ENCODE measurements around the gene PLN.

PLN gene

DNA sequence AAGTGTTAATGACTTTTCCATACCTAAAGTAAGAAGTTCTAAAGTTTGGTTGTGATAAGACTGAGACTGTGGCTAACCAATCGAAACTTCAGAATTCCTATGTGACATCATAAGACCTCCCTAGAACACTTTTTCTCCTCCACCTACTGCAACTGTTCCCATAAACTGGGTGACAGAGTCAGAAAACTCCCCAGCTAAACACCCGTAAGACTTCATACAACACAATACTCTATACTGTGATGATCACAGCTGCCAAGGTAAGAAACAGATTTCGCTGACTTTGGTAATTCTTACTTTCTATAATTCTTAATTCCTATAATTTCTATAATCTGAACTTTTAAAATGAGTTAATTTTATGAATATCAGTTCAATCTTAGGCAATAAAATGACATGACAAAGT is at the start of gene PLN:
Gene PLN (plus strand): TSS at position 161 of the 400 bp plus-strand sequence. CDS start 10,626 bp downstream, outside the sequence.
- no peak within 1 kb of the TSS for H3K4me3 ChIP-seq (ENCODE audit: control insufficient read depth, low read depth, low read length)
- DNase-seq (ENCODE audit: low read depth) = no peak
- TF ChIP-seq, protein P1, sequence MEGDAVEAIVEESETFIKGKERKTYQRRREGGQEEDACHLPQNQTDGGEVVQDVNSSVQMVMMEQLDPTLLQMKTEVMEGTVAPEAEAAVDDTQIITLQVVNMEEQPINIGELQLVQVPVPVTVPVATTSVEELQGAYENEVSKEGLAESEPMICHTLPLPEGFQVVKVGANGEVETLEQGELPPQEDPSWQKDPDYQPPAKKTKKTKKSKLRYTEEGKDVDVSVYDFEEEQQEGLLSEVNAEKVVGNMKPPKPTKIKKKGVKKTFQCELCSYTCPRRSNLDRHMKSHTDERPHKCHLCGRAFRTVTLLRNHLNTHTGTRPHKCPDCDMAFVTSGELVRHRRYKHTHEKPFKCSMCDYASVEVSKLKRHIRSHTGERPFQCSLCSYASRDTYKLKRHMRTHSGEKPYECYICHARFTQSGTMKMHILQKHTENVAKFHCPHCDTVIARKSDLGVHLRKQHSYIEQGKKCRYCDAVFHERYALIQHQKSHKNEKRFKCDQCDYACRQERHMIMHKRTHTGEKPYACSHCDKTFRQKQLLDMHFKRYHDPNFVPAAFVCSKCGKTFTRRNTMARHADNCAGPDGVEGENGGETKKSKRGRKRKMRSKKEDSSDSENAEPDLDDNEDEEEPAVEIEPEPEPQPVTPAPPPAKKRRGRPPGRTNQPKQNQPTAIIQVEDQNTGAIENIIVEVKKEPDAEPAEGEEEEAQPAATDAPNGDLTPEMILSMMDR (IDR thresholded peaks at IDR 0.05; ENCODE audit: control insufficient read depth, insufficient read depth, low read depth, low read length, missing control alignments) = no peak

DNA sequence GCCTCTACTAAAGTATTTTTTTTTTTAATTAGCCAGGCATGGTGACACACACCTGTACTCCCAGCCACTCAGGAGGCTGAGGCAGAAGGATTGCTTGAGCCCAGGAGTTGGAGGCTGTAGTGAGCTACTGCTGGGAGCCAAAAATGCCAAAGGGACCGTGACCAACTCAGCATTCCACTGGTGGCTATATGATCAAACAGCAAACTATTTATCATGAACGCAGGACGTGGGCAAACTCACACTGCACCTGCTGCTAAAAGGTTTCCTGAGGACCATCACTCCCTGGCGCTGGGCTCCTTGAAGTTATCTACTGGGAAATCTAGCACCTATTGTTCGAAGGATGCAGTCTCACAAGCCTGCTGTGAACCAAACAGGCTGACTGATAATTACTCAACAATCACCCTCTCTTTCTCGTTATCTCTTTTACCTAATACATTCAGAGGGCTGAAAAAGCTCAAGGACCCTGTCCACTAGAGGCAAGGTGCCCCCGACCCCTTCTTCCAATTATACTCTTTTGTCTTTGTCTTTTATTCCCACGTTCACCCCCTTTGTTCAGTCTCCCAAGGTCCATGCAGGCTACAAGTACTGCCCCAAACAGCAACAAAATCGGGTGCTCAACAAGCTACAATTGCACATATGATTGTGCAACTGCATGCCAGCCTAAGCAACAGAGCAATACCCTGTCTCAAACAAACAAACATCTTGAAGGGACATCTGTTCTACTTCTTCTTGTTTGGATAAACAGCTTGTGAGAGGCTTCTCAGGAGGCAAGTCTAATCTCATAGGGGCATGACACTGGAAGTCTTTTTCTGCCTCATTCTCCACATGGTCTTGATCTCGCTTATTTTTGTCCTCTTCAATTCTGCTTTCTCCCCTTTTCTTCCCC is 47.7 kb upstream of the PLN start:
- TF ChIP-seq, protein P1 (IDR thresholded peaks at IDR 0.05; ENCODE audit: control insufficient read depth, insufficient read depth, low read depth, low read length, missing control alignments) = no peak

DNA sequence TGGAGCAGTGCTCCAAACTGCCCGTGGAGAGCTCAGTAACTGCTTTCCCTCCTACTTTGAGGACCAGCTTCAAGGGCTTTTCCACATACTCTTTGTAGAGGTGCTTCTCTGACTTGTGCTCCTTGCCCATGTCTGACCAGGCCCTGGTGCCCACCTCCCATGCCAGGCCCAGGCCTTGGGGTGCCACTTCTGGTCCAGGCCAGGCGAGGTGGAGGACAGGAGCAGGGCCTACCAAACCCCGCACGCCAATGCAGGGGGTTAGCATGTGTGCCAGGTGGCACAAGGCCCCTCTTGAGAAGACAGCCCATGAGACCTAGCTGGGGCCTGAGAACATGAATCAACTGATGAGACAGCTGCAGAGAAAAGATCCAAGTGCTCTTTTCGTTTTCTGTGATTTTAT is 47.0 kb upstream of the PLN start:
- DNase-seq (ENCODE audit: low read depth) = no peak
- no peak overlapping the region for H3K4me3 ChIP-seq (ENCODE audit: control insufficient read depth, low read depth, low read length)
- TF ChIP-seq, protein P1 (IDR thresholded peaks at IDR 0.05; ENCODE audit: control insufficient read depth, insufficient read depth, low read depth, low read length, missing control alignments) = no peak

More for the DNA sequence above, 47.7 kb upstream of the PLN start:
- H3K4me3 ChIP-seq (ENCODE audit: control insufficient read depth, low read depth, low read length) = no peak overlapping the region
- no peak for DNase-seq (ENCODE audit: low read depth)

DNA sequence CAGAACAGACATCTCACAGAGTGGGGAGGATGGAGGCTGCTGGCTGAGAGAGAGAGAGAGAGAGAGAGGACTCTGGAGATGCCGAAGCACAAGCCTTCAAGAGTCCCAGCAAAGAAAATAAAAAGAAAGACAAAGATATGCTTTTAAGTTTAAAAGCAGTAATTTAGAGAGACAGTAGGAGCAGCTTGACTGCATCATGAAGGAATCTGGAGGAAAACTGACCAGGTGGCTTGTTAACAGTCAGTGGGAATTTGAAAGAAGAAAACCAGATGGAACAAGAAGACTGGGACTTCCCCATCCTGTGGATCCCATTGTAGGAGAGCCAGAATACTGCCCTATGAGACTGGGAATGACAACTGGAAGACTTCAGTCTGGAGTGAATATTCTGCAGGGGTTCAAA is 46.3 kb upstream of the PLN start:
- DNase-seq (ENCODE audit: low read depth) = no peak
- no peak overlapping the region for H3K4me3 ChIP-seq (ENCODE audit: control insufficient read depth, low read depth, low read length)
- TF ChIP-seq, protein P1 (IDR thresholded peaks at IDR 0.05; ENCODE audit: control insufficient read depth, insufficient read depth, low read depth, low read length, missing control alignments) = no peak

DNA sequence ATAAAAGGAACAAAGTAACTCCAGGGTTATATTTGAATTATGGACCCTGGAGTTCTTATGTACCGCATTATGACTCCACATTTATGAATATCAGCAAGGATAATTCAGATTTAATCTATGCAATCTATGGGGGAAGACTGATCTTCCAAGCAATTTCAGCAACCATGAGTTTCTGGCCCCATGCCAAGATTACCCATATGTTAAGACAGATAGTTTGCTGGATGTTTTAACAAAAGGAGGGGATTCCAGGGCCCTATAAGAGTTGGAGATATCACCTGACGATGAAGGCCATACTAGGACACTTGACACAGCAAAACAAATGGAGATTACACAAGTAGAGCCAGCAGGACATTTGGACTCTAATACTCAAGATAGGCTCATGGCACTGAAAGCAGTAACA is 45.9 kb upstream of the PLN start:
- DNase-seq (ENCODE audit: low read depth) = no peak
- no peak overlapping the region for H3K4me3 ChIP-seq (ENCODE audit: control insufficient read depth, low read depth, low read length)
- TF ChIP-seq, protein P1 (IDR thresholded peaks at IDR 0.05; ENCODE audit: control insufficient read depth, insufficient read depth, low read depth, low read length, missing control alignments) = no peak

DNA sequence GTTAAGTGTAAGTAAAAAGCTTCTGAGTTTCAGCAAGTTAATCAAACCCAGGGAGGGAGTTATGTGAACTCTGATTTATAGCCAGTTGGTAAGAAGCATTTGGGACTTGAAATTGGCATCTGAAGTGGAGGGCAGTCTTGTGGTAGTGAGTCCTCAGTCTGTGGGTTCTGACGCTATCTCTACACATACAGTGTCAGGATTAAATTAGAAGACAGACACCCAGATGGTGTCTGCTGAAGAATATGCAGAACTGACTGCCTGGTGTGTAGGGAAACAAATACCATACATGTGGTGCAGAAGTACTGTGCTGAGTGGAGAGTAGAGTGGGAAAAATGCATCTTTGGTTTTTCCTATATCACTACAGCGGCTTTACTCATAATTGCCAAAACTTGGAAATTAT is 43.5 kb upstream of the PLN start:
- no peak overlapping the region for H3K4me3 ChIP-seq (ENCODE audit: control insufficient read depth, low read depth, low read length)
- TF ChIP-seq, protein P1 (IDR thresholded peaks at IDR 0.05; ENCODE audit: control insufficient read depth, insufficient read depth, low read depth, low read length, missing control alignments) = no peak
- no peak for DNase-seq (ENCODE audit: low read depth)
